Measurements from ENCODE around the gene MAML3.

GRCh38 chr4:139728146-139728545, 425.8 kb downstream of the MAML3 start:
- TF ChIP-seq CTCF (IDR thresholded peaks at IDR 0.05) (no peak), POLR2AphosphoS5 (IDR thresholded peaks at IDR 0.05) (no peak), POLR2A (IDR thresholded peaks at IDR 0.05) (no peak)

Data from transverse colon (tissue), 4 donors.